NB4 (cell line): ENCODE data around the gene YPEL3.

ENCODE experiments used
- DNase-seq: peaks from one replicate; pipeline ENCODE4 v3.0.0; 2010; ENCODE audit warnings: low read depth
- H3K4me3 ChIP-seq: one replicate; pipeline ENCODE4 v1.5.1; 2011; ENCODE audit warnings: mild to moderate bottlenecking, low read depth, low read length, moderate library complexity
- CTCF ChIP-seq: IDR thresholded peaks from one replicate; pipeline ENCODE4 v1.5.1; 2012; ENCODE audit warnings: low read depth, low read length
- MAX ChIP-seq: IDR thresholded peaks from 2 replicates; pipeline ENCODE4 v1.6.1; 2011; ENCODE audit warnings: low read depth, low read length
- MYC ChIP-seq: IDR thresholded peaks from 2 replicates; pipeline ENCODE4 v1.6.1; 2011; ENCODE audit warnings: low read depth, low read length
- POLR2A ChIP-seq: IDR thresholded peaks from 2 replicates; pipeline ENCODE4 v1.6.1; 2011; ENCODE audit warnings: mild to moderate bottlenecking; ENCODE audit not compliant: insufficient read length; ENCODE audit errors: extremely low read depth

The YPEL3 gene

DNA sequence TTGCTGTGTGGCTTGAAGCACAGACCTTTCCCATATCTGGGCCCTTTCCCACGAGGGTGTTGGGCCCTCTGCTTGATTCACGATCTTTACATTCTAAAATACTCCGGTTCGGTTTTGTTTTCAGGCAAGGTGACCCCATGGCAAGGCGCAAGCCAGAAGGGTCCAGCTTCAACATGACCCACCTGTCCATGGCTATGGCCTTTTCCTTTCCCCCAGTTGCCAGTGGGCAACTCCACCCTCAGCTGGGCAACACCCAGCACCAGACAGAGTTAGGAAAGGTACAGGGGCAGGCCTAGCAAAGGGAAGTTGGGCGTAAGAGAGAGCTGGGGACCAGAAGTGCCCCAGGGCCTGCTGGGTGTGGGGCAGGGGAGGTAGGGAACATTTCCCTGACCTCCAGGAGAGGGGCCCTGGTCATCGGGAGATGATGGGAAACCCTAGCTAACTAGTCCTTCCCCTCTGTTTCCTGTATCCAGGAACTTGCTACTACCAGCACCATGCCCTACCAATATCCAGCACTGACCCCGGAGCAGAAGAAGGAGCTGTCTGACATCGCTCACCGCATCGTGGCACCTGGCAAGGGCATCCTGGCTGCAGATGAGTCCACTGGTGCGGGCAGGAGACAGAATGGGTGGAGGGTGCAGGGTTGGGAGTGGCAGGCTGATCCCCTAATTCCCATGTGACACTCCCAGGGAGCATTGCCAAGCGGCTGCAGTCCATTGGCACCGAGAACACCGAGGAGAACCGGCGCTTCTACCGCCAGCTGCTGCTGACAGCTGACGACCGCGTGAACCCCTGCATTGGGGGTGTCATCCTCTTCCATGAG is 29.0 kb downstream of the YPEL3 start:
- TF ChIP-seq CTCF (no peak), MAX (no peak), MYC (no peak)
- peak overlapping the region; percentile 90 for H3K4me3 ChIP-seq
- peak; percentile 41 for DNase-seq

DNA sequence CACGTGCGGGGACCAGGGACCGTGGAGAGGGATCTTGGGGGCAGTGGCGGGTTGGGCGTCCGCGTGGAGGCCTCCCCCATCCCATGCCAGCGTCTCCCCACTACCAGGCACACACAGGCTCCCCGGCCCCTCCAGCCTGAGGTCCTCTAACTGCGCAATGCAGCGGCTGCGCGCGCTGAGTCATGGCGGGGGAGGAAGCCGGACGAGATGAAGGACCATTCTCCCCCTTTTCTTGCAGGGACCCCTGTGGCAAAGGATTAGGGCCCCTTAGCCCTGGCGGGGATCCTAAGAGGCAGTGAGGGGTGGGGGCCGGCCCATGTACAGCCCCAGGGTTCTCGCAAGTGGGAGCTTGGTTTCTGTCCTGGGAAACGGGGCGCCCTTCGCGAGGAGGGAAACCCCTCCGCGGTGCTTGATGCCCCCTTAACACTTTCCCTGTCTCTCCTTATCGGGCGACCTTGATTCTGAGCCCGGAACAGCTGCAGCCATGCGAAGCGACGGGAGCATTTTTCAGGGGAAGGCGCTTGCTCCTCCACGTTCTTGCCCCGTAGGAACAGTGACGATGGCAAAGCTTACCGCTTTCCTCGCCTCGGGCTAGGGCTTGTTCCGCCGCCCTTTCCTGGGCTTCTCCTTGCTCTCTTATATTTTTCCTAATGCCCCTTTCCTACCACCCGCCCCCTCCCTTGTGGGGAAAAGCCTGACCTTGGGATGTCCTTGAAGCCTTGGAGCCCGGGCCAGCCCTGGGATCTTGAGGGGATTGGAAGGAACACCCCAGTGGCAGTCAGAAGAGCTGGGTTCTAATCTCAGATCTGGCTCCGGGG is 29.9 kb downstream of the YPEL3 start:
- DNase-seq: peak; percentile 77
- H3K4me3 ChIP-seq: peak overlapping the region; percentile 90
- TF ChIP-seq MYC: no peak
- TF ChIP-seq CTCF: no peak
- TF ChIP-seq MAX: no peak
- no peak for TF ChIP-seq POLR2A

DNA sequence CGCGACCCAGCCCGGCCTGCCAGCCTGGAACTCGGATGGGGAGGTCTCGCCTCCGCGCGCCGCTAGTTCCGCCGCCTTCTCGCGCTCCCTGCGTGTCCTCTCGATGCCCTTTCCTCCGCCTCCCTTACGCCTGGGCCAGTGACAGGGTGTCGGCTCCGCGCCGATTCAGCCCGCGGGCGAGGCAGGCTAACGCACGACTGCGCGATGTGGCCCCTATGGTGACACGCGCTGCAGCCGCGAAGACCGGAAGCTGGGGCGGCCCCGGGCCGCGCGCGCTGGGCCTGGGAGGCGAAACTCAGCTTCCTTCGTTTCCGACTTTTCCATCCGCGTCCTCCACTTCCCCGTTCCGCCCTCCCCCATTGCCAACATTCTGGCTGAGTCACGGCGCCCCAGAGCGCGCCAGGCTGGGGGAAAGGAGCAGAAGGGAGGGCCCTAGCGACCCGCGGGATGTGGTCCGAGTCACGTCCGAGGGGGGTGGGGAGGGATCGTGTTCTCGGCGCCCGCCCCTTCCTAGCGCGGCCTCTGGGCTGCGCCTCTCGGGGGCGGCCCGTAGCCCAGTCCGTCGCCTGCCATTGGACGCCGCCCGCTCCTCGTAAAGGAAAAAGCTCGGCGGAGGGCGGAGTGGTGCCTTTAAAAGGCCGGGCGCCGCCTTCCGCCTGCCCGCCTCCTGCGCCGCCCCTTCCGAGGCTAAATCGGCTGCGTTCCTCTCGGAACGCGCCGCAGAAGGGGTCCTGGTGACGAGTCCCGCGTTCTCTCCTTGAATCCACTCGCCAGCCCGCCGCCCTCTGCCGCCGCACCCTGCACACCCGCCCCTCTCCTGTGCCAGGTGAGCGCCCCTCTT is 30.7 kb downstream of the YPEL3 start, which contains the start of gene ALDOA:
TSS of gene ALDOA (plus strand) at position 659 of the 841 bp plus-strand sequence. CDS start 1,138 bp downstream, outside the sequence.
- peak; percentile 99 for DNase-seq
- peak within 1 kb of the TSS; percentile 92 for H3K4me3 ChIP-seq
- TF ChIP-seq CTCF (no peak), POLR2A (peak; percentile 83), MYC (peak; percentile 91), MAX (no peak; the same call in 1 of the 2 replicates)

DNA sequence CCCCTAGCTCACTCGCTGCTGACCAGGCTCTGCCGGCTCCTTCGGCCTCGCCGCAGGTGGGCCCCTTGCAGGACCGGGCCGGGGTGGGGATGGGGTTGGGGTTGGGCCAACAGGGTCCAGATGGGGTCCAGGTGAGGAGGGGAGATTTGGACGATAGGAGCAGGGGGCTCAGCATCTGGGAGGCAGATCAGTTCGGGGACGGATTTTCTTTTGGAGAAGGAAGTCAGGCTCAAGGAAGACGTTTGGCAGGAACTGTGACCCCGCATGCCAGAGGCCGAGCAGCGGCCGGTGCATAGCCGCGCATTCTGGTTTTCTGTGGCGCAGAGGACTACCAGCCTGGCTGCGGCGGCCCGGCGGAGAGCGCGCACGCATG is 31.3 kb downstream of the YPEL3 start:
- H3K4me3 ChIP-seq: peak overlapping the region; percentile 92
- no peak for DNase-seq
- TF ChIP-seq CTCF (no peak), MAX (no peak), MYC (no peak), POLR2A (no peak)

DNA sequence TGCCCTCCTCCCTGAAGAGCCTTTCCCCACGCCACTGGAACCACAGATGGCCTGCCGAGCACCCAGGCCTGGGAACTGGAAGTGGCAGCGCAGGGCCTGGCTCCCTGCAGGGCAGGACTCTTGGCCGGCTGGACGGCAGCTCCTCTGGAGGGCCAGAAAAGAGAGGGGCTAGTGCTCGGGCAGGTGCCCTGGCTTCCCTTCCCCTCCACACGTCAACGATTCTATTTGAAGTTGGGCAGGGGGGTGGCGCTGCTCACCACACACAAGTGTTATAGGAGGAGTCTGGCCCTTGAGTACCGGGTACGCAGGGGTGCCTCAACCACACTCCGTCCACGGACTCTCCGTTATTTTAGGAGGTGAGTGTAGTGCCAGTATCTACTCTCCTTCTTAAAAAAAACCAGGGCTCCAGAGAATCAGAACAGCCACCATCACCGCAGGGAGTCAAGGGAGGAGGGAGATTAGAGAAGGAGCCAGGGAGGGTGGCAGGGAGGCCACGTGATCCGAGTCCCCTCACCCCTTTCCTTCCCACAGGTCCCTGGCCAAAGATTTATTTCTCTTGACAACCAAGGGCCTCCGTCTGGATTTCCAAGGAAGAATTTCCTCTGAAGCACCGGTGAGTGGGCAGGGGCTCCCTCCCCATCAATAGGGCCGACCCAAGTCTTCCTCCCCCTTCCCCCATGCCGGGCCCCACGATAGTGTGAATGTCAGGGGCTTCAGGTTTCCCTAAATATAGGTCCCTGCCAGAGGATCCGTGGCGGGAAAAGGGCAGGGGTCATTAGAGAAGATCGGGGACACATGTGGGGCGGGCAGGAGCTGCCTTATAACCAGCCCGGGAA is 31.9 kb downstream of the YPEL3 start:
- peak; percentile 92 for DNase-seq
- H3K4me3 ChIP-seq: peak overlapping the region; percentile 92
- peak; percentile 65 for TF ChIP-seq POLR2A
- peak; percentile 33 for TF ChIP-seq CTCF
- peak; percentile 81 for TF ChIP-seq MAX
- TF ChIP-seq MYC: no peak; the same call in 1 of the 2 replicates
